ENCODE measurements around the gene ULK4. TPM values are rescaled to one million over a fixed set of nuclear protein-coding genes. Genes with fewer than 3 reads are reported as not detected.

Gene ULK4
- total RNA-seq, 2 experiments from 2014 or later, result 6.8 to 6.9 TPM

DNA sequence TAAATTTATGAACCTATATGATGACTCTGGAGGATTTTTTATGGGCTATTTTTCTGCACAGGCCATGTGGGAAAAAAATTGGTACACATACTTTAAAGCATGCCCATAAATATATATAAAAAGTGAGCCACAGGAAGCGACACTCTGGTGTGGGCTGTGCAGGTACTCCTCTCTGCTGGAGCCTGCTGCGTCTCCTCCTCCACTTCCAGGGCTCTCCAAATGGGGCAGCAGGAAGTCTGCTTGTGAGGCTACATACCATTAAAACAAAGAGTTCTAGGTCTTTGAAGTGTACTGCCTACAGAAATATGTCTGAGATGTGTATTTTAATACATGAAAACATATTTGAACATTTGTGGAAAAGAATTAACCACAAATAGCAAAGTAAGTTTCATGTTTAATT lies 627.5 kb downstream of the ULK4 start:
- H3K4me3 Mint-ChIP-seq, result no peak overlapping the region
- TF ChIP-seq, protein P1, sequence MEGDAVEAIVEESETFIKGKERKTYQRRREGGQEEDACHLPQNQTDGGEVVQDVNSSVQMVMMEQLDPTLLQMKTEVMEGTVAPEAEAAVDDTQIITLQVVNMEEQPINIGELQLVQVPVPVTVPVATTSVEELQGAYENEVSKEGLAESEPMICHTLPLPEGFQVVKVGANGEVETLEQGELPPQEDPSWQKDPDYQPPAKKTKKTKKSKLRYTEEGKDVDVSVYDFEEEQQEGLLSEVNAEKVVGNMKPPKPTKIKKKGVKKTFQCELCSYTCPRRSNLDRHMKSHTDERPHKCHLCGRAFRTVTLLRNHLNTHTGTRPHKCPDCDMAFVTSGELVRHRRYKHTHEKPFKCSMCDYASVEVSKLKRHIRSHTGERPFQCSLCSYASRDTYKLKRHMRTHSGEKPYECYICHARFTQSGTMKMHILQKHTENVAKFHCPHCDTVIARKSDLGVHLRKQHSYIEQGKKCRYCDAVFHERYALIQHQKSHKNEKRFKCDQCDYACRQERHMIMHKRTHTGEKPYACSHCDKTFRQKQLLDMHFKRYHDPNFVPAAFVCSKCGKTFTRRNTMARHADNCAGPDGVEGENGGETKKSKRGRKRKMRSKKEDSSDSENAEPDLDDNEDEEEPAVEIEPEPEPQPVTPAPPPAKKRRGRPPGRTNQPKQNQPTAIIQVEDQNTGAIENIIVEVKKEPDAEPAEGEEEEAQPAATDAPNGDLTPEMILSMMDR (IDR thresholded peaks at IDR 0.05), result no peak
- no peaks in the 10 kb centered on the region for H3K27me3 Mint-ChIP-seq
- CTCF ChIA-PET, result no interaction called here
- no peaks in the 10 kb centered on the region for H3K9me3 Mint-ChIP-seq
- DNase-seq (no peak), ATAC-seq (no peak)
- H3K27ac Mint-ChIP-seq, result no peak overlapping the region
- intact Hi-C loops (cut with micrococcal nuclease), result no loop called here
- POLR2A ChIA-PET, result no interaction called here
- H3K4me1 Mint-ChIP-seq (ENCODE audit: low read depth), result no peaks in the 10 kb centered on the region
- H3K36me3 Mint-ChIP-seq (ENCODE audit: low read depth), result no peaks in the 10 kb centered on the region

DNA sequence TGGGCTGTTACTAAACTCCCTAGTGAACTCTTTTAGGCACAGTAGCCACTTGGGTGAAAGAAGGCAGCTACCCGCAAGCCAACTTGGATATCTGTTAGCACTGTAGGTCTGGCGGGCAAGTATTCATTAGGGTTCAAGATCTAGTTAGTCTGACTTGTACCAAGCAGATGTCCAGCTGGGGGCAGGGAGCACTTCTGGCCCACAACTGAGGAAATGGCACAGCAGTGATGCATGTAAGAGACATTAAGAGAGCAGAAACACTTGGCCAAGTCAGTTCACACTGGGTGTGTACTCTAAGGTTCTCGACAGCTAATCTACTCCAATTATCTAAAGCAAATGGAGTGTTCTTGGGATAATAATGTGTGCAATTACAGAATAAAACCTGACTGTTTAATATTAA lies 630.9 kb downstream of the ULK4 start:
- ChIA-PET CTCF (no interaction called here), POLR2A (no interaction called here)
- Mint-ChIP-seq H3K36me3 (ENCODE audit: low read depth) (no peaks in the 10 kb centered on the region), H3K4me1 (ENCODE audit: low read depth) (no peaks in the 10 kb centered on the region), H3K9me3 (no peaks in the 10 kb centered on the region), H3K27me3 (no peaks in the 10 kb centered on the region), H3K4me3 (no peak overlapping the region), H3K27ac (no peak overlapping the region)
- intact Hi-C loops (cut with micrococcal nuclease), result no loop called here
- TF ChIP-seq, protein P1 (IDR thresholded peaks at IDR 0.05), result no peak
- no peak for ATAC-seq
- DNase-seq, result no peak

DNA sequence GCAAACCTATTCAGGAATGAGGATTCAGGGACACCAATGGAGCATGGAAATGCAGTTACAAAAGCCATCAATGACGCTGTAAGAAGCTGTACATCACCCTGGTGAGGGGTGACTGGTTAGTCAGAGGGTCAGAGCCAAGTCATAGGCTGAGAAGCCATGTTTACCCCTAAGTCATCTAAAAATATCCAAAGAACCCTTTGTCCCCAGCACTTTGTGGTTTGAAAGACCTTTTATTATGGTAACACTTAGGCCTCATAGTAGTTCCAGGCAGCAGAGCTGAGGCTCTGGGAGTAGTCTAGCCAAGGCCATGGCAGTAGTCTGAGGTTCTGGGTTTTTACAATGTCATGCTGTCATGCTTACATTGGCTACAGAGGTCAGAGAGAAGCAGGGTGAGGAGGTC lies 631.4 kb downstream of the ULK4 start:
- TF ChIP-seq, protein P1 (IDR thresholded peaks at IDR 0.05), result no peak
- no peak for ATAC-seq
- Mint-ChIP-seq H3K4me1 (ENCODE audit: low read depth) (no peaks in the 10 kb centered on the region), H3K36me3 (ENCODE audit: low read depth) (no peaks in the 10 kb centered on the region), H3K4me3 (no peak overlapping the region), H3K27ac (no peak overlapping the region), H3K27me3 (no peaks in the 10 kb centered on the region), H3K9me3 (no peaks in the 10 kb centered on the region)
- intact Hi-C loops (cut with micrococcal nuclease), result no loop called here
- CTCF ChIA-PET, result no interaction called here
- POLR2A ChIA-PET, result no interaction called here
- no peak for DNase-seq

DNA sequence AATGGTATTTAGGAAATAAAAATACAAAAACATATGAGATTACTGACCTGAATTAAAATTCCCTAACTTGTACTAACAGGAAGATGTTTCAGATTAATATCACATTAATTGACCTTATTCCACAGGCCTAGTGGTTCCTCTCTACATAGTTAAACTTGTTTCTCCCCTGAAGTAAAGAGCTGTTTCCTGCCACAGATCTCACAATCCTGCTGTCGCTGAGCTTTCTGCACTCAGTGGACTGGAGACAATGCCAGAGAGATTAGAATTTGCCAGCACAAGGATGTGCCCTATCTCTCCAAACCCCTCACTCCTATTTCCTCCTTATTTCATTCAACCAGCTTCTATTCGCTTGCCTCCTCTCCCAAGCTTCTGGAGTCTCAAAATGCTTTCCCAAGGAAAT lies 632.0 kb downstream of the ULK4 start:
- TF ChIP-seq, protein P1 (IDR thresholded peaks at IDR 0.05), result no peak
- Mint-ChIP-seq H3K27me3 (no peaks in the 10 kb centered on the region), H3K4me1 (ENCODE audit: low read depth) (no peaks in the 10 kb centered on the region), H3K9me3 (no peaks in the 10 kb centered on the region), H3K27ac (no peak overlapping the region), H3K36me3 (ENCODE audit: low read depth) (no peaks in the 10 kb centered on the region), H3K4me3 (no peak overlapping the region)
- intact Hi-C loops (cut with micrococcal nuclease), result no loop called here
- POLR2A ChIA-PET, result no interaction called here
- CTCF ChIA-PET, result no interaction called here
- DNase-seq (no peak), ATAC-seq (no peak)

DNA sequence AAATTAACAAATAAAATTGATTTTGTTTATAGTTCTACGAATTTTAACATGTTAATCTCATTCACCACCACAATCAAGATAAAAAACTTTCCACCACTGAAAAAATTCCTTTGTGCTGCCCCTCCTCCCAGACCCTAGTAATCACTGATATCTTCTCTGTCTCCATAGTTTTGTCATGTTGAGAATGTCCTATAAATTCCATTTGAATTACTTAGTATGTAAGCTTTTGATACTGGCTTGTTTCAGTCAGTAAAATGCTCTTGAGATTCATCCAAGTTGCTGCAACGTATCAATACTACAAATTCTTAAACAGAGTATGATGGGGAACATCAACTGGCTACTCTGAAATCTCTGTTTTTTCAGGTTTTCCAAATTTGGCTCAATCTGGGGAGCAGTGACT lies 633.0 kb downstream of the ULK4 start:
- ChIA-PET POLR2A (no interaction called here), CTCF (no interaction called here)
- TF ChIP-seq, protein P1 (IDR thresholded peaks at IDR 0.05), result no peak
- Mint-ChIP-seq H3K4me1 (ENCODE audit: low read depth) (no peaks in the 10 kb centered on the region), H3K27me3 (no peaks in the 10 kb centered on the region), H3K4me3 (no peak overlapping the region), H3K27ac (no peak overlapping the region), H3K36me3 (ENCODE audit: low read depth) (no peaks in the 10 kb centered on the region), H3K9me3 (no peaks in the 10 kb centered on the region)
- intact Hi-C loops (cut with micrococcal nuclease), result no loop called here
- no peak for DNase-seq
- no peak for ATAC-seq

Measured in activated CD8-positive, alpha-beta T cell treated with anti-CD3 and anti-CD28 coated beads for 36 hours (primary cell).